HepG2 (cell line): ENCODE measurements around the gene WDR59. TPM values are rescaled to one million over a fixed set of nuclear protein-coding genes. Genes with fewer than 3 reads are reported as not detected.

ENCODE experiments used
- ATAC-seq: fragments of 200-7000 bp; cut with Tn5 transposase; 3 replicates; pipeline ENCODE4 v1.9.1; 2020; ENCODE audit warnings: mild to moderate bottlenecking, moderate library complexity
- BruUV-seq: library from RNA; stranded (reverse); fragments of 400-500 nt; replicated peaks from 2 replicates; lab custom pipeline; 2021; lab: Mats Ljungman, UMichigan
- CTCF ChIA-PET: fragments of 300-600 bp; formaldehyde crosslinking; extraction: SDS; loops from one replicate; lab custom pipeline; 2021; ENCODE audit warnings: low total read pairs, inconsistent platforms, low intra/inter-chr PET ratio; lab: Yijun Ruan, JAX
- POLR2A ChIA-PET: fragments of 350-600 bp; sonication (Branson Sonifier 250); formaldehyde crosslinking; loops from one replicate; lab custom pipeline; 2020; ENCODE audit warnings: antibody characterized with exemption, inconsistent platforms; lab: Yijun Ruan, JAX
- DNase-seq: peaks from one replicate; pipeline ENCODE4 v3.0.0-alpha.2; 2015; ENCODE audit warnings: low spot score
- FAIRE-seq: peaks from 3 replicates; lab custom pipeline; 2011; peaks lifted over from hg19 to GRCh38; lab: Jason Lieb, UNC
- H2AFZ ChIP-seq: one replicate; pipeline ENCODE4 v1.6.1; 2011; ENCODE audit warnings: low read length, inconsistent platforms
- H3K27ac ChIP-seq: fragments of 300-600 bp; 3 replicates; pipeline ENCODE4 v1.8.0; 2011; ENCODE audit warnings: mixed run types, mild to moderate bottlenecking, mixed read lengths, low read length, inconsistent platforms; ENCODE audit not compliant: insufficient read depth; ENCODE audit errors: extremely low read length
- H3K27me3 ChIP-seq, 2 experiments: fragments of 200-600 bp in 1 of 2; 2 replicates in 1 of 2; 3 replicates in 1 of 2; pipeline versions ENCODE4 v1.6.0 to v1.8.0; 2011; ENCODE audit warnings: low read length in 2 of 2, mild to moderate bottlenecking in 2 of 2, moderate library complexity in 2 of 2, inconsistent platforms in 1 of 2; ENCODE audit not compliant: insufficient read depth in 2 of 2, control insufficient read depth in 1 of 2
- H3K36me3 ChIP-seq, 2 experiments: fragments of 200-600 bp in 1 of 2; replicated peaks in 1 of 2; 2 replicates in 1 of 2; 3 replicates in 1 of 2; pipeline versions ENCODE4 v1.5.1 to v1.8.0; 2011; ENCODE audit warnings: low read length in 2 of 2, inconsistent platforms in 1 of 2; ENCODE audit not compliant: insufficient read depth in 2 of 2, control insufficient read depth in 1 of 2
- H3K4me1 ChIP-seq: 2 replicates; pipeline ENCODE4 v1.5.1; 2012; ENCODE audit warnings: low read length, inconsistent platforms; ENCODE audit not compliant: insufficient read depth
- H3K4me2 ChIP-seq: 2 replicates; pipeline ENCODE4 v1.6.0; 2011; ENCODE audit warnings: low read depth, low read length, inconsistent platforms
- H3K4me3 ChIP-seq, 3 experiments: fragments of 200-600 bp in 1 of 3; sonication (generic), shearing (Covaris generic) in 1 of 3; replicated peaks in 1 of 3; 2 replicates each; pipeline ENCODE4 v1.5.1; 2011 to 2016; ENCODE audit warnings: low read length in 3 of 3, inconsistent platforms in 2 of 3, low read depth in 2 of 3, mild to moderate bottlenecking in 2 of 3, control low read depth in 1 of 3, mixed read lengths in 1 of 3; ENCODE audit not compliant: insufficient read depth in 1 of 3
- H3K79me2 ChIP-seq: one replicate; pipeline ENCODE4 v1.6.1; 2011; ENCODE audit warnings: low read length, inconsistent platforms; ENCODE audit not compliant: insufficient read depth
- H3K9ac ChIP-seq: 2 replicates; pipeline ENCODE4 v1.6.0; 2011; ENCODE audit warnings: mild to moderate bottlenecking, low read depth, low read length, inconsistent platforms; ENCODE audit not compliant: insufficient read depth
- H3K9me3 ChIP-seq: 2 replicates; pipeline ENCODE4 v1.5.1; 2012; ENCODE audit warnings: mild to moderate bottlenecking, low read length
- H4K20me1 ChIP-seq: 2 replicates; pipeline ENCODE4 v1.6.0; 2011; ENCODE audit warnings: inconsistent platforms, mild to moderate bottlenecking, low read length, moderate library complexity; ENCODE audit not compliant: insufficient read depth
- ARID2 ChIP-seq: sonication (generic); formaldehyde crosslinking; IDR thresholded peaks from 2 replicates; pipeline ENCODE4 v1.8.1; 2022; ENCODE audit warnings: mild to moderate bottlenecking, missing genetic modification reagents, borderline replicate concordance
- CEBPB ChIP-seq: IDR thresholded peaks from 2 replicates; pipeline ENCODE4 v1.6.1; 2011; ENCODE audit warnings: low read depth, low read length, improper control_type of control experiment, borderline replicate concordance
- CEBPG ChIP-seq: IDR thresholded peaks from 2 replicates; pipeline ENCODE4 v1.6.1; 2016
- CERS6 ChIP-seq: sonication (generic); formaldehyde crosslinking; IDR thresholded peaks from 2 replicates; pipeline ENCODE4 v1.5.0; 2020; ENCODE audit warnings: missing genetic modification reagents
- MTF1 ChIP-seq: sonication (generic); formaldehyde crosslinking; IDR thresholded peaks from 2 replicates; pipeline ENCODE4 v1.5.0; 2020; ENCODE audit warnings: missing genetic modification reagents
- RAD21 ChIP-seq: fragments of 450-650 bp; formaldehyde crosslinking; IDR thresholded peaks from 2 replicates; pipeline ENCODE4 v1.5.0; 2020; ENCODE audit warnings: mild to moderate bottlenecking
- ZC3H13 ChIP-seq: sonication (generic); formaldehyde crosslinking; IDR thresholded peaks from 2 replicates; pipeline ENCODE4 v1.8.1; 2023; ENCODE audit warnings: mild to moderate bottlenecking, missing genetic modification reagents, moderate library complexity
- ZNF251 ChIP-seq: sonication (generic); formaldehyde crosslinking; IDR thresholded peaks from 2 replicates; pipeline ENCODE4 v1.9.0; 2021; ENCODE audit warnings: mild to moderate bottlenecking, missing genetic modification reagents
- ZNF749 ChIP-seq: sonication (generic); formaldehyde crosslinking; IDR thresholded peaks from 2 replicates; pipeline ENCODE4 v1.8.0; 2022; ENCODE audit warnings: mild to moderate bottlenecking, missing genetic modification reagents, moderate library complexity, borderline replicate concordance
- ZNF781 ChIP-seq: sonication (generic); formaldehyde crosslinking; IDR thresholded peaks from 2 replicates; pipeline ENCODE4 v1.5.1; 2020; ENCODE audit warnings: borderline replicate concordance, mild to moderate bottlenecking, missing genetic modification reagents; ENCODE audit errors: not compliant biosample characterization
- in situ Hi-C: cut with HindIII; loops from 2 replicates; pipeline ENCODE4 v1.10.0; 2017; ENCODE audit warnings: low pct_unique_long_range_greater_than_20kb; ENCODE audit not compliant: extremely low pct_ligation_motif_present
- intact Hi-C: fragments of 100-400 bp; cut with micrococcal nuclease; formaldehyde crosslinking; loops from one replicate; pipeline ENCODE4 v1.10.0; 2022; ENCODE audit not compliant: unreplicated experiment
- polyA plus RNA-seq, 8 experiments: library from polyadenylated mRNA; depleted of rRNA in 3 of 8; stranded (reverse) in 7 of 8; unstranded in 1 of 8; fragments of >200 nt; fragmentation: Illumina TruSeq in 4 of 8; extraction: Trizol in 4 of 8; gene quantifications; 2 replicates each; pipeline versions ENCODE4 v1.2.1 to v1.2.3, GENCODE V29; 2011 to 2016; ENCODE audit warnings: low read depth in 4 of 8, missing spikeins in 1 of 8, mixed read lengths in 1 of 8; ENCODE audit not compliant: insufficient read depth in 1 of 8
- total RNA-seq, 5 experiments: library from RNA; depleted of rRNA; stranded (reverse); fragments of >200 nt; fragmentation: Illumina TruSeq; extraction: Trizol; gene quantifications; 2 replicates each; pipeline ENCODE4 v1.2.3, GENCODE V29; 2016; ENCODE audit warnings: low read depth in 1 of 5
- TF ChIP-seq, protein P1 (sequence below): sonication (generic); formaldehyde crosslinking; IDR thresholded peaks from 2 replicates; pipeline ENCODE4 v1.4.0; 2020; ENCODE audit warnings: mild to moderate bottlenecking, missing genetic modification reagents

The WDR59 gene
- total and polyA plus RNA-seq, 2 of the 13 experiments (the other 11 are each of a cell fraction or from before 2014, with no cell fraction given), result 65.2 to 306 TPM

- Histone ChIP-seq H3K9me3 (no peaks in the 10 kb centered on the region), H3K79me2 (no peaks in the 10 kb centered on the region), H2AFZ (no peak overlapping the region), H3K4me1 (no peaks in the 10 kb centered on the region), H3K27ac (no peak overlapping the region), H3K36me3 (peaks cover 48 to 86% of the 10 kb centered on the region in 2 experiments), H4K20me1 (no peaks in the 10 kb centered on the region), H3K4me3 (no peak overlapping the region), H3K4me2 (no peak overlapping the region), H3K27me3 (no peaks in the 10 kb centered on the region), H3K9ac (no peak overlapping the region)
- in situ Hi-C loops (no loop called here), intact Hi-C loops (no loop called here)
- no peak for TF ChIP-seq ARID2 (CRISPR knock-in tag)
- TF ChIP-seq ZC3H13, result no peak
- TF ChIP-seq ZNF781 (CRISPR knock-in tag), result no peak
- peak; percentile 55; the same call in 1 of the 2 replicates for TF ChIP-seq CEBPB
- TF ChIP-seq RAD21 (CRISPR knock-in tag), result no peak
- no peak for TF ChIP-seq CERS6 (CRISPR knock-in tag)
- TF ChIP-seq, protein P1, sequence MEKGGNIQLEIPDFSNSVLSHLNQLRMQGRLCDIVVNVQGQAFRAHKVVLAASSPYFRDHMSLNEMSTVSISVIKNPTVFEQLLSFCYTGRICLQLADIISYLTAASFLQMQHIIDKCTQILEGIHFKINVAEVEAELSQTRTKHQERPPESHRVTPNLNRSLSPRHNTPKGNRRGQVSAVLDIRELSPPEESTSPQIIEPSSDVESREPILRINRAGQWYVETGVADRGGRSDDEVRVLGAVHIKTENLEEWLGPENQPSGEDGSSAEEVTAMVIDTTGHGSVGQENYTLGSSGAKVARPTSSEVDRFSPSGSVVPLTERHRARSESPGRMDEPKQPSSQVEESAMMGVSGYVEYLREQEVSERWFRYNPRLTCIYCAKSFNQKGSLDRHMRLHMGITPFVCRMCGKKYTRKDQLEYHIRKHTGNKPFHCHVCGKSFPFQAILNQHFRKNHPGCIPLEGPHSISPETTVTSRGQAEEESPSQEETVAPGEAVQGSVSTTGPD (CRISPR knock-in tag), result no peak
- TF ChIP-seq MTF1, result no peak
- no peak for TF ChIP-seq ZNF251 (CRISPR knock-in tag)
- TF ChIP-seq ZNF749, result no peak
- TF ChIP-seq CEBPG (CRISPR knock-in tag), result peak; percentile 55
- FAIRE-seq (no peak), DNase-seq (no peak), ATAC-seq (no peak)
- CTCF ChIA-PET, result no interaction called here
- no TSS peak for BruUV-seq
- POLR2A ChIA-PET, result no interaction called here
These were observed 45.2 kb downstream of the WDR59 start for GRCh38 chr16:74939688-74940087.
